ENCODE results near the gene CDC42EP3.

CDC42EP3 gene

DNA sequence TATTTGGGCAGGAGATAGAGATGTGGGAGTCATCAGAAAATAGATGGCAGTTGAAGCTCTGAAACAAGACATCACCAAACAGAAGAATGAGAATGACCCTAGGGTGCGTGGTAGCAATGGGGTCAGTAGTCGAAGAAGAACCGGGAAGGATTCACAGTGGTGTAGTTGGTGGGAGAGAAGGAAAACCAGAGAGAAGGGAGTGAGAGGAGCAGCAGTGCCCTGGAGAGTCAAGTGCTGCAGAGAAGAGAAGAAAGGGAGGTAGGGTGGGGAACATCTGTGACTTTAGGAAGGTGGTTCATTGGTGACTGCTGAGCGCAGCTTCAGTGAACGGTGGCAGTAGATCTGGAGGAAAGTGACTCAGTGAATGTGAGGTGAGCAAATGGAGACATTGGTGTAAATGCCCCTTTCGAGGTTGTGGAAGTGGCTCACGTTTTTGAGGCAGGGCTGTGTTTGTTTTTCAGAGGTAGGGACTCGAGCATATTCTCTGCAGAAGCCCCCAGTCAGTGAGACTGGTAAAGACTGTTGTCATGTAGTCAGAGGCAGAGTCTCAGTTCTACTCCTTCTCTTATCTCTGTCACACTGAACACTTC lies 36.4 kb downstream of the CDC42EP3 start:
- H3K79me2 ChIP-seq: no peaks in the 10 kb centered on the region
- TF ChIP-seq, protein P1, sequence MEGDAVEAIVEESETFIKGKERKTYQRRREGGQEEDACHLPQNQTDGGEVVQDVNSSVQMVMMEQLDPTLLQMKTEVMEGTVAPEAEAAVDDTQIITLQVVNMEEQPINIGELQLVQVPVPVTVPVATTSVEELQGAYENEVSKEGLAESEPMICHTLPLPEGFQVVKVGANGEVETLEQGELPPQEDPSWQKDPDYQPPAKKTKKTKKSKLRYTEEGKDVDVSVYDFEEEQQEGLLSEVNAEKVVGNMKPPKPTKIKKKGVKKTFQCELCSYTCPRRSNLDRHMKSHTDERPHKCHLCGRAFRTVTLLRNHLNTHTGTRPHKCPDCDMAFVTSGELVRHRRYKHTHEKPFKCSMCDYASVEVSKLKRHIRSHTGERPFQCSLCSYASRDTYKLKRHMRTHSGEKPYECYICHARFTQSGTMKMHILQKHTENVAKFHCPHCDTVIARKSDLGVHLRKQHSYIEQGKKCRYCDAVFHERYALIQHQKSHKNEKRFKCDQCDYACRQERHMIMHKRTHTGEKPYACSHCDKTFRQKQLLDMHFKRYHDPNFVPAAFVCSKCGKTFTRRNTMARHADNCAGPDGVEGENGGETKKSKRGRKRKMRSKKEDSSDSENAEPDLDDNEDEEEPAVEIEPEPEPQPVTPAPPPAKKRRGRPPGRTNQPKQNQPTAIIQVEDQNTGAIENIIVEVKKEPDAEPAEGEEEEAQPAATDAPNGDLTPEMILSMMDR (IDR thresholded peaks at IDR 0.05): no peak
- H3K27ac ChIP-seq: no peak overlapping the region
- no peaks in the 10 kb centered on the region for H3K27me3 ChIP-seq (ENCODE audit: control insufficient read depth, insufficient read depth, low read length)
- no peak overlapping the region for H3K9ac ChIP-seq
- H3K36me3 ChIP-seq (ENCODE audit: control insufficient read depth, insufficient read depth, low read length): no peaks in the 10 kb centered on the region
- no peaks in the 10 kb centered on the region for H3K9me3 ChIP-seq (ENCODE audit: control insufficient read depth, low read length)
- no peak overlapping the region for H2AFZ ChIP-seq
- no peak overlapping the region for H3K4me3 ChIP-seq (ENCODE audit: low read depth, low read length)
- no peaks in the 10 kb centered on the region for H3K4me1 ChIP-seq
- no peak overlapping the region for H3K4me2 ChIP-seq (ENCODE audit: low read length)

DNA sequence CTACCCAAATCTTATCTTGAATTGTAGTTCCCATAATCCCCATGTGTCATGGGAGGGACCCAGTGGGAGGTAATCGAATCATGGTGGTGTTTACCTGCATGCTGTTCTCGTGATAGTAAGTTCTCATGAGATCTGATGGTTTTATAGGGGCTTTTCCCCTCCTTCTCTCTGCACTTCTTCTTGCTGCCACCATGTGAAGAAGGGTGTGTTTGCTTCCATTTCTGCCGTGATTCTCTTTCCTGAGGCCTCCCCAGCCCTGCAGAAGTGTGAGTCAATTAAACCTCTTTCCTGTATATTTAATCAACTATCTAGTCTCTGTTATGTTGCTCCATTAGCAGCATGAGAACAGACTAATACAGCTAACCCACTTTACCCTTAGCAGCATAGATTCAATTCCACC lies 37.6 kb downstream of the CDC42EP3 start:
- H3K4me2 ChIP-seq (ENCODE audit: low read length): no peak overlapping the region

DNA sequence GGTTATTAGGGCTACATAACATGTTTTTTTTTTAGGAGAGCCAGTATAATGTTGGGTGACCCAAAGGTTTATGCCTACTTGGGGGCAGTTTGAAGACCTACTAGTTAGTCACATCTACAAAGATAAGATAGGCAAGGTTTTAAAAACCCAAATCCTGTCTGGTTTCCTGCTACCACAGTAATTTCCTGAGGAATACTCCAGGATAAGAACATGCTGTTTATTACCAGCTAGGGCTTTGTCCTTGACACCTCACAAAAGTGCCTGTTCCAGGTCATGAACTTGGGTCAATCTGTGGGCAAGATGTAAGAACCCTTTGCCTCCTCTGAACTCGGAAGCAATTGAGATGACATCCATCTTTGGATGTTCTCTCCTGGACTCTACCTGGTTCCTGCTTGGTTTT lies 38.2 kb downstream of the CDC42EP3 start:
- H3K4me3 ChIP-seq (ENCODE audit: low read depth, low read length): no peak overlapping the region
- no peak overlapping the region for H3K9ac ChIP-seq
- TF ChIP-seq, protein P1 (IDR thresholded peaks at IDR 0.05): no peak
- H3K79me2 ChIP-seq: no peaks in the 10 kb centered on the region
- no peak overlapping the region for H3K27ac ChIP-seq
- no peaks in the 10 kb centered on the region for H3K36me3 ChIP-seq (ENCODE audit: control insufficient read depth, insufficient read depth, low read length)
- no peak overlapping the region for H2AFZ ChIP-seq
- no peaks in the 10 kb centered on the region for H3K27me3 ChIP-seq (ENCODE audit: control insufficient read depth, insufficient read depth, low read length)
- H3K4me2 ChIP-seq (ENCODE audit: low read length): no peak overlapping the region
- H3K4me1 ChIP-seq: no peaks in the 10 kb centered on the region
- no peaks in the 10 kb centered on the region for H3K9me3 ChIP-seq (ENCODE audit: control insufficient read depth, low read length)

More for the DNA sequence above, 37.6 kb downstream of the CDC42EP3 start:
- no peaks in the 10 kb centered on the region for H3K4me1 ChIP-seq
- no peak overlapping the region for H2AFZ ChIP-seq
- H3K4me3 ChIP-seq (ENCODE audit: low read depth, low read length): no peak overlapping the region
- no peaks in the 10 kb centered on the region for H3K9me3 ChIP-seq (ENCODE audit: control insufficient read depth, low read length)
- no peak overlapping the region for H3K9ac ChIP-seq
- TF ChIP-seq, protein P1 (IDR thresholded peaks at IDR 0.05): no peak
- no peak overlapping the region for H3K27ac ChIP-seq
- H3K27me3 ChIP-seq (ENCODE audit: control insufficient read depth, insufficient read depth, low read length): no peaks in the 10 kb centered on the region
- no peaks in the 10 kb centered on the region for H3K79me2 ChIP-seq
- no peaks in the 10 kb centered on the region for H3K36me3 ChIP-seq (ENCODE audit: control insufficient read depth, insufficient read depth, low read length)

DNA sequence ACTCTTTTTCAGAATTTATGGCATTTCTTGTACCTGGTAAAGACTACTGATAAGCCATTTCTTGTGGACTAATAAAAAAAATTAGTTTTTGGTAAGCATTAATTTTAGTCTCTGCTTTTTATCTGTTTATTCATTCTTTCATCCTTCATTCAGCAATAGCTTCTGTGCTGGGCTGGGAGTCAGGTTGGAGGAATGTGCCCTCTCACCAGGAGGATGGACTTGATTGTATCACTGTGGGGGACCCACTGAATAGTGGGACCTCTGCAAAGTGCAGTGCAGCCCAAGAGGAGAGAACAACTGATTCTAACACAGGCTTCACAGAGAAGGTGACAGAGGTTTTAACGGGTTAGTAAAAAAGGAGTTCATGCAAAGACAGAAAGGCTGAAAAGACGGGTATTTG lies 39.1 kb downstream of the CDC42EP3 start:
- Histone ChIP-seq H3K4me3 (ENCODE audit: low read depth, low read length) (no peak overlapping the region), H3K79me2 (no peaks in the 10 kb centered on the region), H3K9ac (no peak overlapping the region), H3K9me3 (ENCODE audit: control insufficient read depth, low read length) (no peaks in the 10 kb centered on the region), H3K36me3 (ENCODE audit: control insufficient read depth, insufficient read depth, low read length) (no peaks in the 10 kb centered on the region), H2AFZ (no peak overlapping the region), H3K4me1 (no peaks in the 10 kb centered on the region), H3K4me2 (ENCODE audit: low read length) (no peak overlapping the region), H3K27me3 (ENCODE audit: control insufficient read depth, insufficient read depth, low read length) (no peaks in the 10 kb centered on the region), H3K27ac (no peak overlapping the region)
- TF ChIP-seq, protein P1 (IDR thresholded peaks at IDR 0.05): no peak

DNA sequence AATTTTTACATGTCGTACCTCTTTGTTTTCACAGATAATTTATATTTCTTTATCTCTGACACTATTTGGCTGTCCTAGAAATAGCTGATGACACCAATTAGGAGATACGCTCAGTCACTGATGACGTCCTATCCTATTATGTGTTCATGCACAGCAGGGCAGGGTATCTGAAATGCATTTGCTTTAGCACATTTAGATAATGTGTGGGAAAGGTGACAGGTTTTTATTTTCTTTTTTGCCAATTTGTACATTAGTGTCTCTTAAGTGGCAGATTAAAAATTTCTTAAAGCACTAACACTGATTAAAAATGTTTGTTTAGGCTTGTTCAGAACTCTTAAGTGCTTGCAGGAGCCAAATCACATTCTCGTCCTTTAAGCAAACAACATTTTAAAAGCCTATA lies 39.7 kb downstream of the CDC42EP3 start:
- Histone ChIP-seq H3K27ac (no peak overlapping the region), H3K4me3 (ENCODE audit: low read depth, low read length) (no peak overlapping the region), H3K9me3 (ENCODE audit: control insufficient read depth, low read length) (no peaks in the 10 kb centered on the region), H2AFZ (no peak overlapping the region), H3K4me1 (no peaks in the 10 kb centered on the region), H3K79me2 (no peaks in the 10 kb centered on the region), H3K9ac (no peak overlapping the region), H3K4me2 (ENCODE audit: low read length) (no peak overlapping the region), H3K36me3 (ENCODE audit: control insufficient read depth, insufficient read depth, low read length) (no peaks in the 10 kb centered on the region), H3K27me3 (ENCODE audit: control insufficient read depth, insufficient read depth, low read length) (no peaks in the 10 kb centered on the region)
- TF ChIP-seq, protein P1 (IDR thresholded peaks at IDR 0.05): no peak
